ENCODE data around the gene CTXND1. TPM values are rescaled to one million over a fixed set of nuclear protein-coding genes. Genes with fewer than 3 reads are reported as not detected.

CTXND1 gene
- total RNA-seq, 1 experiment from 2014 or later = 0.04 TPM

DNA sequence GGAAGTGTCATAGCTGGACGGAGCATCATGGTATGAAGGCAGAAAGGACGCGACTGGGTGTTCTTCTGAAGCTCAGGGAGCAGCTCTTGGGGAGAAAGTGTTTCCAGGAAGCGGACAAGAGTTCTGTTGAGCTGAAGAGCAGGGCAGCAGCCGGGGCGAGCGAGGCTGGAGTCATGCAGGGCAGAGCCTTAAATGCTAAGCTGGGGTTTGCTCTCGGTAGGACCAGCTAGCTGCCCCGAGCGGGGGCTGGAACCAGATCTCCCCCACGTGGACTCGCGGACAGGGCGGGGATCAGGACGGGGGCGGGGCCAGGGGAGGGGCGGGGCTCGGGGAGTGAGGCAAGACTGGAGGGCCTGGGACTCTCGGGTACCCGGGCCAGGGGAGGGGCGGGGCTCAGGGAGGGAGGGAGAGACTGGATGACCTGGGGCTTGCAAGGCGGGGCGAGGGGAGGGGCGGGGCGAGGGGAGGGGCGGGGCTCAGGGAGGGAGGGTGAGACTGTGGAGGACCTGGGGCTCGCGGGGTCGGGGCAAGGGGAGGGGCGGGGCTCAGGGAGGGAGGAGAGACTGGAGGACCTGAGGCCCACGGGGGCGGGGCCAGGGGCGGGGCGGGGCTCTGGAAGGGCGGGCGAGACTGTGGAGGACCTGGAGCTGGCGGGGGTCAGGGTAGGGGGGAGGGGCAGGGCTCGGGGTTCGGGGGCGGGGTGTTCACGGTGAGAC, 99.7 kb downstream of the CTXND1 start:
- CTCF ChIA-PET = interaction anchor here (0.6 to 2.4 kb wide), 6 partner anchors 21 to 414 kb away, joined by 3 to 11 read pairs (median 4); no protein-coding TSS in a partner anchor
- Mint-ChIP-seq H3K27ac (peak overlapping the region; percentile 74; the same call in 1 of the 2 replicates), H3K4me1 (peaks cover 30% of the 10 kb centered on the region), H3K27me3 (ENCODE audit: low read depth) (peaks cover 10% of the 10 kb centered on the region), H3K9me3 (no peaks in the 10 kb centered on the region), H3K36me3 (no peaks in the 10 kb centered on the region), H3K4me3 (peak overlapping the region; percentile 85)
- peak; percentile 82 for ATAC-seq
- TF ChIP-seq ZNF219 (CRISPR knock-in tag; IDR thresholded peaks at IDR 0.05; ENCODE audit: borderline replicate concordance) (no peak), PRRX2 (CRISPR knock-in tag; IDR thresholded peaks at IDR 0.05) (no peak), MYBL2 (CRISPR knock-in tag; IDR thresholded peaks at IDR 0.05) (no peak), ELF4 (CRISPR knock-in tag; IDR thresholded peaks at IDR 0.05; ENCODE audit: low read depth) (no peak), CREM (CRISPR knock-in tag; IDR thresholded peaks at IDR 0.05) (no peak), RELA (CRISPR knock-in tag; IDR thresholded peaks at IDR 0.05; ENCODE audit: borderline replicate concordance) (no peak), KAT7 (CRISPR knock-in tag; IDR thresholded peaks at IDR 0.05; ENCODE audit: borderline replicate concordance) (no peak), ZNF423 (CRISPR knock-in tag; IDR thresholded peaks at IDR 0.05) (no peak)
- TF ChIP-seq, protein P1, sequence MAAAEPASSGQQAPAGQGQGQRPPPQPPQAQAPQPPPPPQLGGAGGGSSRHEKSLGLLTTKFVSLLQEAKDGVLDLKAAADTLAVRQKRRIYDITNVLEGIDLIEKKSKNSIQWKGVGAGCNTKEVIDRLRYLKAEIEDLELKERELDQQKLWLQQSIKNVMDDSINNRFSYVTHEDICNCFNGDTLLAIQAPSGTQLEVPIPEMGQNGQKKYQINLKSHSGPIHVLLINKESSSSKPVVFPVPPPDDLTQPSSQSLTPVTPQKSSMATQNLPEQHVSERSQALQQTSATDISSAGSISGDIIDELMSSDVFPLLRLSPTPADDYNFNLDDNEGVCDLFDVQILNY (CRISPR knock-in tag; IDR thresholded peaks at IDR 0.05) = no peak
- TF ChIP-seq, protein P2, sequence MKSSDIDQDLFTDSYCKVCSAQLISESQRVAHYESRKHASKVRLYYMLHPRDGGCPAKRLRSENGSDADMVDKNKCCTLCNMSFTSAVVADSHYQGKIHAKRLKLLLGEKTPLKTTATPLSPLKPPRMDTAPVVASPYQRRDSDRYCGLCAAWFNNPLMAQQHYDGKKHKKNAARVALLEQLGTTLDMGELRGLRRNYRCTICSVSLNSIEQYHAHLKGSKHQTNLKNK (CRISPR knock-in tag; IDR thresholded peaks at IDR 0.05) = no peak
- TF ChIP-seq, protein P3, sequence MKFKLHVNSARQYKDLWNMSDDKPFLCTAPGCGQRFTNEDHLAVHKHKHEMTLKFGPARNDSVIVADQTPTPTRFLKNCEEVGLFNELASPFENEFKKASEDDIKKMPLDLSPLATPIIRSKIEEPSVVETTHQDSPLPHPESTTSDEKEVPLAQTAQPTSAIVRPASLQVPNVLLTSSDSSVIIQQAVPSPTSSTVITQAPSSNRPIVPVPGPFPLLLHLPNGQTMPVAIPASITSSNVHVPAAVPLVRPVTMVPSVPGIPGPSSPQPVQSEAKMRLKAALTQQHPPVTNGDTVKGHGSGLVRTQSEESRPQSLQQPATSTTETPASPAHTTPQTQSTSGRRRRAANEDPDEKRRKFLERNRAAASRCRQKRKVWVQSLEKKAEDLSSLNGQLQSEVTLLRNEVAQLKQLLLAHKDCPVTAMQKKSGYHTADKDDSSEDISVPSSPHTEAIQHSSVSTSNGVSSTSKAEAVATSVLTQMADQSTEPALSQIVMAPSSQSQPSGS (CRISPR knock-in tag; IDR thresholded peaks at IDR 0.05; ENCODE audit: borderline replicate concordance, low read depth) = no peak
- TF ChIP-seq, protein P4, sequence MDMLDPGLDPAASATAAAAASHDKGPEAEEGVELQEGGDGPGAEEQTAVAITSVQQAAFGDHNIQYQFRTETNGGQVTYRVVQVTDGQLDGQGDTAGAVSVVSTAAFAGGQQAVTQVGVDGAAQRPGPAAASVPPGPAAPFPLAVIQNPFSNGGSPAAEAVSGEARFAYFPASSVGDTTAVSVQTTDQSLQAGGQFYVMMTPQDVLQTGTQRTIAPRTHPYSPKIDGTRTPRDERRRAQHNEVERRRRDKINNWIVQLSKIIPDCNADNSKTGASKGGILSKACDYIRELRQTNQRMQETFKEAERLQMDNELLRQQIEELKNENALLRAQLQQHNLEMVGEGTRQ (CRISPR knock-in tag; IDR thresholded peaks at IDR 0.05) = no peak
- TF ChIP-seq, protein P5, sequence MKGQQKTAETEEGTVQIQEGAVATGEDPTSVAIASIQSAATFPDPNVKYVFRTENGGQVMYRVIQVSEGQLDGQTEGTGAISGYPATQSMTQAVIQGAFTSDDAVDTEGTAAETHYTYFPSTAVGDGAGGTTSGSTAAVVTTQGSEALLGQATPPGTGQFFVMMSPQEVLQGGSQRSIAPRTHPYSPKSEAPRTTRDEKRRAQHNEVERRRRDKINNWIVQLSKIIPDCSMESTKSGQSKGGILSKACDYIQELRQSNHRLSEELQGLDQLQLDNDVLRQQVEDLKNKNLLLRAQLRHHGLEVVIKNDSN (CRISPR knock-in tag; IDR thresholded peaks at IDR 0.05) = no peak
- POLR2A ChIA-PET = interaction anchor here (0.6 to 3.0 kb wide), 3 partner anchors 38 to 145 kb away, joined by 3 to 17 read pairs (median 4); partner anchors contain the start of gene ZFAND6
- peak; percentile 97 for DNase-seq (ENCODE audit: low spot score)

DNA sequence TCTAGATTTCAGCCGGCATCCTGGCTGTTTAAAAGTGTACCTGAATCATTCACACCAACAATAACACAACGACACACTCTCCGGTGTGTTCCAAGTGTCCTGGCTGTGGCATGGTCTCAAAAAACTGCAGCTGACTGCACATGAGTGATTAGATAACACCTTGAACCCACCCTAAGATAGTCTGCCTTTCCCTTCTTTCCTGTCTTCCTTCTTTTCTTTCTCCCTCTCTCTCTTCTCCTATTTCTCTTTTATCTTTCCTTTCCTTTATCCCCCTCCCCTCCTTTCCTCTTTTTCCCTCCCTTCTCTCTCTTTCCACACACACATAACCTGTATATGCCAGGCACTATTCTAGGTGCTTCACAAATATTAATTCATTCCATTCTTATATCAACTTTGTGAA, 100.4 kb downstream of the CTXND1 start:
- ChIA-PET POLR2A (interaction anchor here (1.4 to 3.0 kb wide), 2 partner anchors 38 to 92 kb away, joined by 3 to 17 read pairs; partner anchors contain the start of gene ZFAND6), CTCF (no interaction called here)
- Mint-ChIP-seq H3K27ac (no peak overlapping the region), H3K4me1 (peaks cover 30% of the 10 kb centered on the region), H3K36me3 (no peaks in the 10 kb centered on the region), H3K27me3 (ENCODE audit: low read depth) (peaks cover 10% of the 10 kb centered on the region), H3K9me3 (0 out of 2 replicates have a peak, but pooled peaks cover 3% of the 10 kb centered on the region), H3K4me3 (peak overlapping the region; percentile 78)
- TF ChIP-seq, protein P6, sequence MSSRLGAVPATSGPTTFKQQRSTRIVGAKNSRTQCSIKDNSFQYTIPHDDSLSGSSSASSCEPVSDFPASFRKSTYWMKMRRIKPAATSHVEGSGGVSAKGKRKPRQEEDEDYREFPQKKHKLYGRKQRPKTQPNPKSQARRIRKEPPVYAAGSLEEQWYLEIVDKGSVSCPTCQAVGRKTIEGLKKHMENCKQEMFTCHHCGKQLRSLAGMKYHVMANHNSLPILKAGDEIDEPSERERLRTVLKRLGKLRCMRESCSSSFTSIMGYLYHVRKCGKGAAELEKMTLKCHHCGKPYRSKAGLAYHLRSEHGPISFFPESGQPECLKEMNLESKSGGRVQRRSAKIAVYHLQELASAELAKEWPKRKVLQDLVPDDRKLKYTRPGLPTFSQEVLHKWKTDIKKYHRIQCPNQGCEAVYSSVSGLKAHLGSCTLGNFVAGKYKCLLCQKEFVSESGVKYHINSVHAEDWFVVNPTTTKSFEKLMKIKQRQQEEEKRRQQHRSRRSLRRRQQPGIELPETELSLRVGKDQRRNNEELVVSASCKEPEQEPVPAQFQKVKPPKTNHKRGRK (CRISPR knock-in tag; IDR thresholded peaks at IDR 0.05; ENCODE audit: borderline replicate concordance) = 0 out of 2 replicates have a peak, but pooled peaks have one; percentile 57
- TF ChIP-seq, protein P7, sequence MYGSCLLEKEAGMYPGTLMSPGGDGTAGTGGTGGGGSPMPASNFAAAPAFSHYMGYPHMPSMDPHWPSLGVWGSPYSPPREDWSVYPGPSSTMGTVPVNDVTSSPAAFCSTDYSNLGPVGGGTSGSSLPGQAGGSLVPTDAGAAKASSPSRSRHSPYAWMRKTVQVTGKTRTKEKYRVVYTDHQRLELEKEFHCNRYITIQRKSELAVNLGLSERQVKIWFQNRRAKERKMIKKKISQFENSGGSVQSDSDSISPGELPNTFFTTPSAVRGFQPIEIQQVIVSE (CRISPR knock-in tag; IDR thresholded peaks at IDR 0.05; ENCODE audit: borderline replicate concordance) = no peak
- no peak for ATAC-seq
- no peak for DNase-seq (ENCODE audit: low spot score)

All from WTC11 (cell line).